Right lobe of liver (tissue), 6 donors: ENCODE data around the gene HOXD3. TPM values are rescaled to one million over a fixed set of nuclear protein-coding genes. Genes with fewer than 3 reads are reported as not detected.

Source experiments
- ATAC-seq, 4 donors: fragments of 200-7000 bp; cut with Tn5 transposase; one replicate each; pipeline ENCODE4 v1.9.1; 2020; ENCODE audit warnings: mild to moderate bottlenecking in 4 of 4, moderate library complexity in 4 of 4
- DNase-seq, 3 donors: peaks; one replicate each; pipeline ENCODE4 v3.0.0-alpha.2; 2020
- H3K27ac ChIP-seq, 3 donors: fragments of 200-600 bp; one replicate each; pipeline ENCODE4 v1.8.0; 2022
- H3K27me3 ChIP-seq, 2 donors: fragments of 200-600 bp; one replicate each; pipeline ENCODE4 v1.8.0; 2022
- H3K36me3 ChIP-seq, 4 donors: fragments of 200-600 bp; sonication (generic) in 1 of 4; one replicate each; pipeline versions ENCODE4 v1.5.1 to v1.8.0; 2017 to 2022; ENCODE audit warnings: control low read depth in 1 of 4
- H3K4me1 ChIP-seq, 4 donors: fragments of 200-600 bp; sonication (generic) in 1 of 4; one replicate each; pipeline versions ENCODE4 v1.5.1 to v1.8.0; 2017 to 2022; ENCODE audit warnings: control low read depth in 1 of 4
- H3K4me3 ChIP-seq, 3 donors: fragments of 200-600 bp; one replicate each; pipeline ENCODE4 v1.8.0; 2022
- H3K9me3 ChIP-seq, 4 donors: fragments of 200-600 bp; sonication (generic) in 1 of 4; one replicate each; pipeline versions ENCODE4 v1.5.1 to v1.8.0; 2017 to 2022; ENCODE audit warnings: control low read depth in 1 of 4
- CTCF ChIP-seq, 4 donors: fragments of 200-600 bp in 3 of 4; fragments of 450-650 bp in 1 of 4; IDR thresholded peaks; one replicate each; pipeline versions ENCODE4 v1.5.1 to v1.8.0; 2016 to 2022; ENCODE audit warnings: antibody characterized with exemption in 4 of 4, mild to moderate bottlenecking in 2 of 4
- POLR2A ChIP-seq: fragments of 450-650 bp; IDR thresholded peaks from one replicate; pipeline ENCODE4 v1.6.1; 2017; ENCODE audit warnings: antibody characterized with exemption, mild to moderate bottlenecking
- WGBS: methylation state at CpG from one replicate; pipeline ENCODE4 v1.1.6; 2018; ENCODE audit warnings: low coverage, low lambda C conversion rate; ENCODE audit not compliant: insufficient coverage; ENCODE audit errors: missing lambda C conversion rate; 5-methylcytosine and 5-hydroxymethylcytosine counted together
- intact Hi-C, 2 donors: fragments of 100-400 bp; cut with DNase I; formaldehyde crosslinking; loops; one replicate each; pipeline versions ENCODE4 v1.11.2 to v1.14.1; 2022
- total RNA-seq, 6 experiments: library from RNA; depleted of rRNA in 2 of 6; stranded (reverse); fragments of >200 nt in 2 of 6; fragmentation: NEBNext Ultra II Directional in 3 of 6; extraction: Animal tissue kit (Norgen Biotek cat#: 25700) in 3 of 6; gene quantifications; one replicate each; pipeline versions ENCODE4 v1.1.0 to v1.2.4, GENCODE V29; 2016 to 2023
- donor health status: DM: no; HTN: yes; CAD: no.
- donor health status: DM: no; HTN: no; CAD: no.
- donor health status: DM: no; HTN: no; CAD: no.
- donor health status: DM: no; HTN: yes; CAD: no.
- donor health status: DM: no; HTN: yes; CAD: no.

The HOXD3 gene
- total RNA-seq, 6 experiments from 2014 or later, result not detected

GRCh38 chr2:176122052-176122682 lies 34.9 kb upstream of the HOXD3 start:
- WGBS, result 11% methylated on average over 9 of the region's 47 CpGs
- H3K4me3 ChIP-seq, result peak overlapping the region in 1 of 3 donors; percentile 14
- ATAC-seq, result peak in 1 of 4 donors; percentile 7
- no peaks in the 10 kb centered on the region for H3K36me3 ChIP-seq
- H3K27ac ChIP-seq, result no peak overlapping the region
- TF ChIP-seq POLR2A (no peak), CTCF (IDR thresholded peaks at IDR 0.05) (no peak)
- H3K27me3 ChIP-seq, result peaks cover 42 to 77% of the 10 kb centered on the region in 2 donors
- peaks cover 0 to 8% (median 0%) of the 10 kb centered on the region in 4 donors for H3K4me1 ChIP-seq
- intact Hi-C loops, result loop anchor here (5.0 to 10.0 kb wide), 3 partner anchors 520 to 713 kb away; no protein-coding TSS in a partner anchor
- H3K9me3 ChIP-seq, result no peaks in the 10 kb centered on the region
- DNase-seq, result no peak

GRCh38 chr2:176122683-176123410 lies 34.3 kb upstream of the HOXD3 start, which contains the start of gene HOXD9:
TSS of gene HOXD9 (plus strand) at chr2:176122719. CDS start at chr2:176122769, 50 bp downstream.
- no peak within 1 kb of the TSS for H3K27ac ChIP-seq
- no peak for DNase-seq

GRCh38 chr2:176123411-176124109 lies 33.5 kb upstream of the HOXD3 start:
- no peak for DNase-seq

More at GRCh38 chr2:176122683-176123410, 34.3 kb upstream of the HOXD3 start, which contains the start of gene HOXD9:
- intact Hi-C loops, result loop anchor here (5.0 to 10.0 kb wide), 3 partner anchors 519 to 712 kb away; no protein-coding TSS in a partner anchor
- H3K36me3 ChIP-seq, result no peaks in the 10 kb centered on the region
- 14% methylated on average over 28 of the region's 84 CpGs for WGBS
- H3K9me3 ChIP-seq, result no peaks in the 10 kb centered on the region
- H3K27me3 ChIP-seq, result peaks cover 38 to 74% of the 10 kb centered on the region in 2 donors
- peaks cover 0 to 8% (median 0%) of the 10 kb centered on the region in 4 donors for H3K4me1 ChIP-seq
- ATAC-seq, result peak in 3 of 4 donors; percentile 9 to 25 (median 16)
- TF ChIP-seq POLR2A (no peak), CTCF (IDR thresholded peaks at IDR 0.05) (no peak)
- H3K4me3 ChIP-seq, result peak within 1 kb of the TSS in 1 of 3 donors; percentile 14

More at GRCh38 chr2:176123411-176124109, 33.5 kb upstream of the HOXD3 start:
- TF ChIP-seq CTCF (IDR thresholded peaks at IDR 0.05) (no peak), POLR2A (no peak)
- no peak for ATAC-seq
- WGBS, result 5% methylated on average over 35 of the region's 40 CpGs
- no peaks in the 10 kb centered on the region for H3K9me3 ChIP-seq
- peaks cover 0 to 8% (median 0%) of the 10 kb centered on the region in 4 donors for H3K4me1 ChIP-seq
- peaks cover 32 to 74% of the 10 kb centered on the region in 2 donors for H3K27me3 ChIP-seq
- H3K27ac ChIP-seq, result no peak overlapping the region
- no peak overlapping the region for H3K4me3 ChIP-seq
- intact Hi-C loops, result loop anchor here (5.0 to 10.0 kb wide), 3 partner anchors 519 to 711 kb away; no protein-coding TSS in a partner anchor
- no peaks in the 10 kb centered on the region for H3K36me3 ChIP-seq
